ENCODE data around the gene MADCAM1.

The MADCAM1 gene

DNA sequence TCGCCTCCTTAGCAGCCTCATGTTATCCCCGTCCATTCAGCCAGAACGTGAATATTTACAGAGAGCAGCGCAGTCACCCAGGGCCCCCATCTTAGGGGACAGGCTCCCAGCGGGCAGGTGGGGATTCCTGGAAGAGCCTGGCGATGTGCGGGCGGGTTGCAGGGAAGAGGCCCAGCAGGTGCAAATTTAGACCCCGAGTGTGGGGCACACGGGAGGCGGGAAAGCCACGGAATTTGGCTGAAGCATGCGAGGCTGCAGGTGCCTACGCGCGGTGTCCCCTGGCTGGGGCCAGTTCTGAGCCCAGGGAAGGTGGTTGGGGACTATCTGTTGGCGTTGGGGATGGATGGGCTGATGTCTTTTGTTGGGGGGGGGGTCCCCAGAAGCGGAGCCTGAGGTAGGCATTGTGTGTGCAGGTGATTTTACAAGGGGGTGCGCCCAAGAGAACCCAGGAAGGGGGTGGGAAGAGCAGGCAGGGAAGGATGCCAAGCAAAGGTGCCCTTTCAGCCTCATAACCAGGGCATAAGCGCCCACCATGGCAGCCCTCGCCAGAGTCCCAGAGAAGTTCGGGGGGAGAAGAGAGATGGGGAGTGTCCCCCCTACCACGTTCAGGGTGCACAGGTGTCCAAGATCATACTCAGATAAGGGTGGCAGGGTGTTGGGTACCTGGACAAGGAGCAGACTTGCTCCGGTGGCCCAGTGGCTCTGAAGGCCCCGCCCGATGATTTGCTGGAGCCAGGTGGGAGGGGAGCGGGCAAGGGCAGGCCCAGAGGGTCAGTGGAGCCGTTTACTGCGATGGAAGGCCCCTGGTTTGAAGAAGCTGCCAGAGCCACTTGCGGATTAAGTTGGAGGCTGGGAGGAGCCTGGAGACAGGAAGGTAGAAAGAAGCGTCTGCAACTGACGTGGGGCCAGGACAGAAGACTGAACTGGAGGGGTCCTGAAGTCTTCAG lies 12.2 kb downstream of the MADCAM1 start:
- DNase-seq = no peak

DNA sequence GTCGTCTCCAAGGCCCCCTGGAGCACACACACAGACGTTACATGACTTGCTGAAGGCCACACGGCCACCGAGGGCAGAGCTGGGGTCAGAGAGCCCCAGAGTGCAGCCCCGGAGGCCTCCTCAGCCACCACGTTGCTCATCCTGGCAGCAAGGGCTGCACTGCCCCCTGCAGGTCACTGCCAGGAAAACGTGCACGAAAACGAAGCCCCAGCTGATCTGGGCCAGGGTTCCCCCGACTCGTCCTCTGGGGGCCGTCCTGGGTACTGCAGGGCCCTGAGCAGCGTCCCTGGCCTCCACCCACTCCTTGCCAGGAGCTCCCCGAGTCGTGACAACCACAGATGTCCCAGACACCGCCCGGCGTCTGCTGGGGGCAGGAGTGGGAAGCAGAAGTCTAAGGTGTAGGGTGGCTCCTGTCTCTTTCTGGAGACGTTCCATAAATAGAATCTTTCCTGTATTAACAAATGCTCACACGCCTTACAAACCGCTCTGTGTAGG lies 14.4 kb downstream of the MADCAM1 start:
- DNase-seq = peak; percentile 89

DNA sequence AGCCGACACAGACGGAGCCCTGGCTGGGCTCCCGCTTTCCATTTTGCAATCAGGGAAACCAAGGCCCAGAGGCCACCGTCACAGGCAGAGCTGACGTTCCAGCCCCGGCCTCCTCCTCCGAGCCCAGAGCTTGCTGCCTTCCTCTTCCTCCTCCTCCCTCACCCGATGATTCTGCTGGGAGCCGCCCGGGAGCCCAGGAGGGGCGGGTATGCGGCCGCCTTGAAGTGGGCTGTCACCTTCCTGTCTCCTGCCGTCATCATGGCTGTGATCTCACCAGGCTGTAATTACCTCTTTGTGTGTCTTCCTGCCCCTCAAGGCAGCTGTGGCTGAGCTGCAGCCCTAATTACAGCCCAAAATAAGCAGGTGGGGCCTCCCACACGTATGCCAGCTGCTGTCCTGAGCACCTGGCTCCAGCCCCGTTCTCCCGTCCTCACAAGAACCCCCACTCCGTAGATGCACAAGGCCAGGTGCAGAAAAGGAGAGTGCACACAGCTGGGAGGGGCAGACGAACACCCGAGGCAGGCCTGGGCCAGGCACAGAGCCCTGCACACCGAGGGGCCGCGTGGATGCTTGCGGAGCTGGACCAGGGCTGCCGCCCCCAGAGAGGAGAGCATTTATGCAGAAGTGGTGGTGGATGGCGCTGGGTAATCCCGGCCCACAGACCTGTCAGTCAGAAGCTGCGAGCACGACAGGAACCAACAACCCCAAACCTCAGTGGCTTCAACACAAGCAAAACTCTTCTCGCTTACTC lies 15.0 kb downstream of the MADCAM1 start:
- DNase-seq = peak; percentile 61 to 87

DNA sequence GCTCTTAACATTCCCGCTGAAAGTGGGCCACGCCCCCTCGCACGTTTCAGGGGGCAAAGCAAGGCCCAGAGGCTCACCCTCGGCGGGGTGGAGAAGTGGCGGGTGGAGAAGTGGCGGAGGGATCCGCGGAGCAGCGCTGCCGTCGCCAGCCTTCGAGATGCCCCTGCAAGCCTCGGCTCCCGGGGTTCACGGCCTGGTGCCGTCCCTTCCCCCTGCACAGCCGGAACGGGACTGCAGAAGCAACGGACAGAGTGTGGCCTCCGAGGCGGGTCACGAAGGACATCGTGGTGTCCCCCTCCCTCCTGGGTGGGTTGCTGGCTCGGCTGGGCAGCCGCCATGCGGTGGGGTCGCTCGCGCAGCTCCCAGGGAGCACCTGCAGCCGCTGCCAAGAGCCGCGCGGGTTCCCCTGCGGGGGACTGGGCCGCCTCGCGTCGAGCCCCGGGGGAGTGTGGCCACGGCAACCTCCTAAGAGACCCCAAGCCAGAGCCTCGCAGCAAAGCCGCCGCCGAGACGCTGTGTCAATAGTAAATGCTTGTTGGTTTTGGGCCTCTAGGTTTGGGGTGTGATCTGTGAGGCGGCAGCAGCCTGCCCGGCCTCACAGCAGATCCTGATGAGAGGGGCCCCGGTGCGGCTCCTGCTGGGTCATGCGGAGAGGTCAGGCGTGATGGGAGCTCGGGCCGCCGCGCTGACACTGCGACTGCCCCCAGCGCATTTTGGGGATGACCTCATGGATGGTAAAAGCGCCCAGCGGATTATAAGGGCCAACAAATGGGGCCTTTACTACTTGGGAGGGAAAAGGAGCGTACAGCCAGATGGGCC lies 16.5 kb downstream of the MADCAM1 start:
- no peak for DNase-seq

DNA sequence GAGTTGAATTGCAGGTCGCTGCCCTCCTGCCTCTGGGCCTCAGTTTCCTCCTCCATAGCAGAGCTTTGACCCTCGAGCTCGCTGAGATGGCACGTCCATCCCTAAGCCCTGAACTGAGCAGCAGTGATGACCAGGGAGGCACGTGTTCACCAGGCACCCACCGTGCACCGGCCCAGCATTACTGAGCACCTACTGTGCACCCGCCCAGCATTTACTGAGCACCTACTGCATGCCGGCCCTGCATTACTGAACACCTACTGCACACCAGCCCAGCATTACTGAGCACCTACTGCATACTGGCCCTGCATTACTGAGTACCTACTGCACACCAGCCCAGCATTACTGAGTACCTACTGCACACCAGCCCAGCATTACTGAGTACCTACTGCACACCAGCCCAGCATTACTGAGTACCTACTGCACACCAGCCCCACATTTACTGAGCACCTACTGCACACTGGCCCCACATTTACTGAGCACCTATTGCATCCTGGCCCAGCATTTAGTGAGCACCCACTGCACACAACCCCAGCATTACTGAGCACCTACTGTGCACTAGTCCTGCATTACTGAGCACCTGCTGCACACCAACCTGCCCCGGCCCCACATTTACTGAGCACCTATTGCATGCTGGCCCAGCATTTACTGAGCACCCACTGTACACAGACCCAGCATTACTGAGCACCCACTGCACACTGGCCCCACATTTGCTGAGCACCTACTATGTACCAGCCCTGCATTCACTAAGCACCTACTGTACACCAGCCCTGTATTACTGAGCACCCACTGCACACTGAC lies 17.3 kb downstream of the MADCAM1 start:
- DNase-seq = no peak

DNA sequence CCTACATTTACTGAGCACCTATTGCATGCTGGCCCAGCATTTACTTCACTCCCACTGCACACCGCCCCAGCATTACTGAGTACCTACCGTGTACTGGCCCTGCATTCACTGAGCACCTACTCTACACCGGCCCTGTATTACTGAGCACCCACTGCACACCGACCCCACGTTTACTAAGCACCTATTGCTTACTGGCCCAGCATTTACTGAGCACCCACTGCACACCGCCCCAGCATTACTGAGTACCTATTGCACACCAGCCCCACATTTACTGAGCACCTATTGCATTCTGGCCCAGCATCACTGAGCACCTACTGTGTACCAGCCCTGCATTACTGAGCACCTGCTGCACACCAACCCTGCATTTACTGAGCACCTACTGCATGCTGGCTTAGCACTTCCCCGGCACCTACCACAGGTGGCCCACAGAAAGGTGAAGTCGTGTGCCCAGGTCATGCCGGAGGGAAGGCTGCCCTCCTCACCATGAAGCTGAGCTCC lies 17.9 kb downstream of the MADCAM1 start:
- no peak for DNase-seq

DNA sequence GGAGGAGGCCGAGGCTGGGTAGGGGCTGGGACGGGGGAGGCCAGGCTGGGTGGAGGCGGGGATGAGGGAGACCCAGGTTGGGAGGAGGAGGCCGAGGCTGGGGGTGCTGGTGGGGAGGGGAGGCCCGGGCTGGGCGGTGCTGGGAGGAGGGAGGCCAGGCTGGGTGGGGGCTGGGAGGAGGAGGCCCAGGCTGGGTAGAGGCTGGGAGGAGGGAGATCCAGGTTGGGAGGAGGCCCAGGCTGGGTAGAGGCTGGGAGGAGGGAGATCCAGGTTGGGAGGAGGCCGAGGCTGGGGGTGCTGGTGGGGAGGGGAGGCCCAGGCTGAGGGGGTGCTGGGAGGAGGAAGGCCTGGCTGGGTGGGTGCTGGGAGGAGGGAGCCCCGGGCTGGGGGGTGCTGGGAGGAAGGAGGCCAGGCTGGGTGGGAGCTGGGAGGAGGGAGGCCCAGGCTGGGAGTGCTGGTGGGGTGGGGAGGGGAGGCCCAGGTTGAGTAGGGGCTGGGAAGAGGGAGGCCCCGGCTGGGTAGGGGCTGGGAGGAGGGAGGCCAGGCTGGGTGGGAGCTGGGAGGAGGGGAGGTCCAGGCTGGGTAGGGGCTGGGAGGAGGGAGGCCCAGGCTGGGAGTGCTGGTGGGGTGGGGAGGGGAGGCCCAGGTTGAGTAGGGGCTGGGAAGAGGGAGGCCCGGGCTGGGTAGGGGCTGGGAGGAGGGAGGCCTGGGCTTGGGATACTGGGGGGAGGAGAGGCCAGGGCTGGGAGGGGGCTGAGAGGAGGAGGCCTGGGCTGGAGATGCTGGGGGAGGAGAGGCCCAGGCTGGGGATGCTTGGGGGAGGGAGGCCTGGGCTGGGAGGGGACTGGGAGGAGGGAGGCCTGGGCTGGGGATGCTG lies 21.7 kb downstream of the MADCAM1 start:
- DNase-seq = no peak

DNA sequence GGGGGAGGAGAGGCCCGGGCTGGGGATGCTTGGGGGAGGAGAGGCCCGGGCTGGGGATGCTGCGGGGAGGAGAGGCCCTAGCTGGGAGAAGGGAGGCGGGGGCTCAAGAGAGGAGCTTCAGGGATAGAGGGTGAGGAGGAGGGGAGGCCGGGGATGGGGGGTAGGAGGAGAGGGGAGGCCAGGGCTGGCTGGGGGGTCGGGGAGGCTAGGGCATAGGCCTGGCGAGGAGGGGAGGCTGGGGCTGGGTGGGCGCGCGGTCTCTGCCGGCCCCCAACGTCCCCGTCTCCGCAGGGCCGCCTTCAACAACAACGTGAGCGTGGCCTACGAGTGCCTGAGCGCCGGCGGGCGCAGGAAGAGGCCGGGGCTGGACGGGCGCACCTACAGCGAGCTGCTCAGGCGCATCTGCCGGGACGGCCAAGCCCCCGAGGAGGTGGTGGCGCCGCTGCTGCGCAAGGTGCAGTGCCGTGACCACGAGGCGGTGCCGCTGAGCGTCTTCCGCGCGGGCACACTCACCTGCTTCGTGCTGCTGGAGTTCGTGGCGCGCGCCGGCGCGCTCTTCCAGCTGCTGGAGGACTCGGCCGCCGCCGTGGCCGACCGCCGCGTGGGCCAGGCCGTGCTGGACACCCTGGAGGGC lies 22.4 kb downstream of the MADCAM1 start:
- peak; percentile 54 to 59 for DNase-seq

DNA sequence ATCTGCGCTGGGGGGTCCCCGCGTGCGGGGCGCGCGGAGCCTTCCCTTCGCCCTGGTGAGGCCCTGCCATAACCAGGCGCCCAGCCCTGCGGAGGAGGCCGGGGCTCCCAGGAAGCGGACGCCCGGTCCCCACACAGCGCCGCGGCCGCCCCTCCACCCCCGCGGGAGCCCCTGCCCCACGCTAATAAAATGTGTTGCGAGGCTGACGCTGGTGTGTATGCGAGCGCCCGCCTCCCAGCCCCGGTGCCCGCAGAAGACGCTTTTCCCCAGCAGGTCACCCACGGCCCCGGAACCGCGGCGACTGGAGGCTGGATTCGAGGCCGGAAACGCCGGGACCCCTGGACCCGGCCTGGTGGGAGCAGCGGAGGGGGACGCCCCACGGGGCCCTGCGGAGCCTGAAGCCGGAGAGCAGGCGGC lies 23.2 kb downstream of the MADCAM1 start:
- no peak for DNase-seq

DNA sequence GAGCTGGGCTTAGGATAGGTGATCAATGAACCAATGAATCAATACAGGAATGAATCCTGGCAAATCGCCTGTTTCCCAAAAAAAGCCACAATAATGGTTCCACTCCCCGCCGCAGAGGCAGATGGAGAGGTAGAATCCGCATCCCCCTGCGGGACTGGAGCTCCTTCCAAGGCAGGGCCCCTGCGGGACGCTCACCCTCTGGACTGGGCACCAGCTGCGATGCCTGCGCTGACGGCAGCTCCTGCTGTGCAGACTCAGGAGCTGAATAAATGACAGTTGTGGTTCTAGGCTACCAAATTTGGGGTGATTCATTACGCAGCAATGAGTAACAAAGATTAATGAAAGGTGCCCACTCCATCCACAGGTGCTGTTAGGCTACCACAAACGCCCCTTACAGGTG lies 26.4 kb downstream of the MADCAM1 start:
- DNase-seq = no peak

DNA sequence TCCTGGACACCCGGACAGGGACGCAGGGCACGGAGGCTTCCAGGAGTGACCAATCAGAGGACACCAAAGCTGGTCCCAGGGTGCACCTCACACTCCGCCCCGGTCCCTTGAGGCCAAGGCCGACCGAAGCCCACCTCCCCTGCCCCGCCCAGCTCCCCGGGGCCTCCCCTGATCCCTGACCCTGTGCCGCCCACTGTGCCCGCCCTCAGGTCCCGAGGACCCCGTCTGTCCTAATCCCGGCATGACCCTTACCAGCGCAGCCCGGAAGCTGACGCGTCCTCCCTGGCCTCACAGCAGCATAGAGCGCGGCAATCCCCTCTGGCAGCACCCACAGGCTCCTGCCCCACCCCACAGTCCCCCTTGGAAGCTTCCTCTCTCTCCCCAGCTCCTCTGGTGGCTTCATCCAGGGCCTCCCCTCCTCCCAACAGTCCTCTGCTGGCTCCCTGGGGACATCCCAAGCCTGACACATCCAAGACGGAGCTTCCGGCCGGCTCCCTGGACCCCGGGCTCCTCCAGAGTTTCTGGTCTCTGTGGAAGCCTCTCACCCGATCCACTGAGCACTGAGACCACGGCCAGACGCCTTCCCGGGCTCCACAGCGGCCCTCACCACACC lies 27.9 kb downstream of the MADCAM1 start:
- no peak for DNase-seq

DNA sequence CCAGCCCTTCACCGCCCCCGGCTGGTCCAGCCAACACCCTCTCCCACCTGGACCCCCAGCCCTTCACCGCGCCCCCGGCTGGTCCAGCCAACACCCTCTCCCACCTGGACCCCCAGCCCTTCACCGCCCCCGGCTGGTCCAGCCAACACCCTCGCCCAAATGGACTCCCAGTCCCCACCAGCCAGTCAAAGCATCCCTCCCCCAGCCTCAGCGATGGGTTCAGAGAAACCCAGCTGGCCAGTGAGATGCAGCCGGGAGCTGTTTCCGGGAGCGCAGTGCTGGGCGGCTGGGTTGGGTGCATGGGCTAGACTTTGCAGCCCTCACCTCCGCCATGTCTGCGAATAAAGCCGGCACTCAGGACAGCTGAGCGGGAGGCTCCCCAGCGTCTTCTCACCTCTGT lies 28.7 kb downstream of the MADCAM1 start:
- DNase-seq = no peak

DNA sequence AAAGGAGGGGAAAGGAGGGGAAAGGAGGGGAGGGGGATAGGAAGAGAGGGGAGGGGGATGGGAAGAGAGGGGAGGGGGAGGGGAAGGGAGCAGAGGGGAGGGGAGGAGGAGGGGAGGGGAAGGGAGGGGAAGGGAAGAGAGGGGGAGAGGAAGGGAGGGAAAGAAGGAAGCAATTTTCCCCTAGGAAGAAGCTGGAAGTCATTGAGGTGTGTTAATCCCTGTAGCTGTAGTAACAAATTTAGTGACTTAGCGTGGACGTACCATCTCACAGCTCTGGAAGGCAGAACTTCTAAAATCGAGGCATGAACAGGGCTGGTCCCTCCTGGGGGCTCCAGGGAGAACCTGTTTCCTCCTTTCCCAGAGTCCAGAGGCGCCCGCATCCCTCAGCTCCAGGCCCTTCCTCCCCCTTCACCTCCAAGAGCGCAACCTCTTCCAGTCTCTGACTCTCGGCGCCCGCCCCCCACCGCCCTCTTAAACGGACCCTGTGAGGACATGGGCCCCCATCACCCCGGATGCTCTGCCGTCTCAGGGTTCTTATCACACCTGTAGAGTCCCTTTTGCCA lies 29.7 kb downstream of the MADCAM1 start:
- no peak for DNase-seq

DNA sequence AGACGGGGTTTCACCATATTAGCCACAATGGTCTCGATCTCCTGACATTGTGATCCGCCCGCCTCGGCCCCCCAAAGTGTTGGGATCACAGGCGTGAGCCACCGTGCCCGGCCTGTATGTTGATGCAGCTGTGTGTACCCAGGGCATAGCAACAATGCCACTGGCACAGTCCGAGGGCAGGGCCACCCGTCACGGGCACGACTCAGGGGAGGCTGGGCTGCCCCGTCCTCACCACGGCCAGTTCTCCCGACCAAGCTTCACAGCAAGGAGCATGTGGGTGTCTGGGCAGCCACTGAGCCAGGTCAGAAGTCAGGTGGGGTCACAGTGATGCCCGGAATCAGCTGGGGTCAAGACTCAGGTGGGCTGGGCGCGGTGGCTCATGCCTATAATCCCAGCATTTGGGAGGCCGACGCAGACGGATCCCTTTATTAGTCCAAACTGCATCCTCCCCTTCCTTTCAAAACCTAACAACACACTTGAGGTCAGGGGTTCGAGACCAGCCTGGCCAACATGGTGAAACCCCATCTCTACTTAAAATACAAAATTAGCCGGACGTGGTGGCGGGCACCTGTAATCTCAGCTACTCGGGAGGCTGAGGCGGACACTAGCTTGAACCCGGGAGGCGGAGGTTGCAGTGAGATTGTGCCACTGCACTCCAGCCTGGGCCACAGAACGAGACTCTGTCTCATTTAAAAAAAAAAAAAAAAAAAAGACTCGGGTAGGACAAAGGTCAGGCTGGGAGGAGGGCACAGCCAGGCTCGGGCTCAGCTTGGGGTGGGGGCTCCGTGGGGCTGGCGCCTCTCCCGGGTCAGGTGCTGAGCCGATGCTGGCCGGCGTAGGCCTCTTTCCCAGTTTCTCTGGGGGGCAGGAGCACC lies 34.1 kb downstream of the MADCAM1 start:
- no peak for DNase-seq

DNA sequence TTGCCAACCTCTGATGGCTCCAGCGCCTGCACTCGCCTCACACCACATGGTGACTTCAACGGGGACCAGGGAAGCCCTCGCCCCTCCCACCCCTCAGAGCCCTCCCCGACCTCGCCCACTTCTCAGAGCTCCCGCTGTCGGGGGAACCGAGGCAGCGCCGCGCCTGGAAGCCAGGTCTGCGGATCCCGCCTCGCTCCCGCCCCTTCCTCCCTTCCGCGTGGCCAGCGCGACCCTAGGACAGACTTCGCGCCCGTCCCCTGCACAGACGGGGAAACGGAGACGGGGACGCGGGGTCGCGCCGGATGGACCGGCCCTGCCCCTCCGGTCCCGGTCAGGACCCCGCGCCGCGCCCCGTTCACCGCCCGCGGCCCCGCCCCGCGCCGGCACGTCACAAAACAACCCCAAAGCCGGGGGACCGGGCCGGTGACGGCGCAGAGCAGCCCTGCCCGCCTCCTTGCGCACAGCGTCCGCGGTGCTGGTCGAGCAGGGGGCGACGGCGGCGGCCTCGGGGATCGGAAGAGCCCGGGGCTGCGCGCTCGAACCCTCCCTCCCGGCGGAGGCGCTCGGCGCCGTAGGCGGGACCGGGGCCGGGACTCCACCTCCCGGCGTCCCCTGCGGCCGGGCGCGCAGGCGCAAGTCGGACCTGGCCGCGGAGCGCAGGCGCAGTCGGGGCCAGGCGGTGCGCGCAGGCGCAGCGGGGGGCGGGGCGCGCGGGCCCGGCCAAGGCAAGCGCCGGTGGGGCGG lies 34.9 kb downstream of the MADCAM1 start:
- DNase-seq = peak; percentile 82 to 91

DNA sequence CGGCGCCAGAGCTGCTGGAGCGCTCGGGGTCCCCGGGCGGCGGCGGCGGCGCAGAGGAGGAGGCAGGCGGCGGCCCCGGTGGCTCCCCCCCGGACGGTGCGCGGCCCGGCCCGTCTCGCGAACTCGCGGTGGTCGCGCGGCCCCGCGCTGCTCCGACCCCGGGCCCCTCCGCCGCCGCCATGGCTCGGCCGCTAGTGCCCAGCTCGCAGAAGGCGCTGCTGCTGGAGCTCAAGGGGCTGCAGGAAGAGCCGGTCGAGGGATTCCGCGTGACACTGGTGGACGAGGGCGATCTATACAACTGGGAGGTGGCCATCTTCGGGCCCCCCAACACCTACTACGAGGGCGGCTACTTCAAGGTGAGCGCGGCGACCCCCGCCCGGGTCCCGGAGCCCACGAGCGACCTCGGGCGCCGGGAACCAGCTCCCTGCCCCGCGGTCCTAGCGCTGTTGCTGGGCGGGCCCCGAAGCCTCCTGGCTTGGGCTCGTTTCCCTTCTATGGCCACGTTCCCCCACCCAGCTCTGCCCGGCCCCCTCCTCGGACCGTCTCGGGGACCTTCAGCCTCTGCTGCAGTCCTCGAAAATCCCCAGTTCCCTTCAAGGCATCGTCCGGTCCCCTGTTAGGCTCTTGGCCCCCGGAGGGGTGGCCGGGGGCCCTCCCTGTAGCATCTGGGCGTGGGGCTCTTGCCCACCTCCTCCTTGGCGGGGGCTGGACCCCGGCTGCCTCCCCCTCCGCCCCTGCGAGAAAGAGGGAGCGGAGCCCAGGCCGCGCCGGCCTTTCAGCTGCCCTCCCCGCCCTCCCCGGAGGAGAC lies 35.7 kb downstream of the MADCAM1 start, which contains the start of gene CDC34:
TSS of gene CDC34 (plus strand) at position 8 of the 808 bp plus-strand sequence. CDS start at position 180, 172 bp downstream.
- no peak for DNase-seq
